WTC11 (cell line): ENCODE measurements around the gene TTC24. TPM values are rescaled to one million over a fixed set of nuclear protein-coding genes. Genes with fewer than 3 reads are reported as not detected.

Experiments
- ATAC-seq: fragments of 200-7000 bp; cut with Tn5 transposase; 2 replicates; pipeline ENCODE4 v1.10.0; 2021; ENCODE audit warnings: mild to moderate bottlenecking, moderate library complexity
- CTCF ChIA-PET: fragments of 300-600 bp; sonication (Branson Sonifier 250); formaldehyde crosslinking; loops from one replicate; lab custom pipeline; 2021; ENCODE audit warnings: antibody characterized with exemption; lab: Charles Lee
- POLR2A ChIA-PET: fragments of 350-600 bp; sonication (Branson Sonifier 250); formaldehyde crosslinking; loops from one replicate; lab custom pipeline; 2021; ENCODE audit warnings: antibody characterized with exemption; lab: Charles Lee
- DNase-seq: peaks from one replicate; pipeline ENCODE4 v3.0.0; 2021; ENCODE audit warnings: low spot score
- H3K27ac Mint-ChIP-seq: 2 replicates; pipeline ENCODE4 v1.8.0; 2021; ENCODE audit warnings: mixed read lengths
- H3K27me3 Mint-ChIP-seq: 2 replicates; pipeline ENCODE4 v1.8.0; 2021; ENCODE audit warnings: low read depth, mild to moderate bottlenecking, moderate library complexity, mixed read lengths
- H3K36me3 Mint-ChIP-seq: 2 replicates; pipeline ENCODE4 v1.8.0; 2021; ENCODE audit warnings: mixed read lengths
- H3K4me1 Mint-ChIP-seq: 2 replicates; pipeline ENCODE4 v1.8.0; 2022; ENCODE audit warnings: mixed read lengths
- H3K4me3 Mint-ChIP-seq: 2 replicates; pipeline ENCODE4 v1.8.0; 2021; ENCODE audit warnings: mild to moderate bottlenecking, moderate library complexity, mixed read lengths
- H3K9me3 Mint-ChIP-seq: 2 replicates; pipeline ENCODE4 v1.8.0; 2021; ENCODE audit warnings: mixed read lengths
- ATF1 ChIP-seq: sonication (generic); formaldehyde crosslinking; IDR thresholded peaks from 2 replicates; pipeline ENCODE4 v1.8.1; 2023; ENCODE audit warnings: mild to moderate bottlenecking, moderate library complexity, missing genetic modification reagents
- CREB1 ChIP-seq: sonication (generic); formaldehyde crosslinking; IDR thresholded peaks from 2 replicates; pipeline ENCODE4 v1.8.0; 2023; ENCODE audit warnings: mild to moderate bottlenecking, missing genetic modification reagents
- EMX1 ChIP-seq: fragments of 250-450 bp; sonication (Bioruptor Pico); IDR thresholded peaks from 2 replicates; pipeline ENCODE4 v1.8.0; 2021; ENCODE audit warnings: mild to moderate bottlenecking
- ETV6 ChIP-seq: sonication (generic); formaldehyde crosslinking; IDR thresholded peaks from 2 replicates; pipeline ENCODE4 v1.8.1; 2022; ENCODE audit warnings: mild to moderate bottlenecking, missing genetic modification reagents
- FOXK1 ChIP-seq: sonication (generic); formaldehyde crosslinking; IDR thresholded peaks from 2 replicates; pipeline ENCODE4 v1.8.0; 2022; ENCODE audit warnings: mild to moderate bottlenecking, moderate library complexity, missing genetic modification reagents
- FOXP1 ChIP-seq: sonication (generic); formaldehyde crosslinking; IDR thresholded peaks from 2 replicates; pipeline ENCODE4 v1.8.0; 2022; ENCODE audit warnings: missing genetic modification reagents, mild to moderate bottlenecking, moderate library complexity, borderline replicate concordance
- GRHL2 ChIP-seq: fragments of 250-450 bp; sonication (Bioruptor Pico); IDR thresholded peaks from 2 replicates; pipeline ENCODE4 v1.8.0; 2022; ENCODE audit warnings: mild to moderate bottlenecking, moderate library complexity; ENCODE audit not compliant: insufficient replicate concordance, severe bottlenecking
- MAX ChIP-seq: sonication (generic); formaldehyde crosslinking; IDR thresholded peaks from 2 replicates; pipeline ENCODE4 v1.8.0; 2022; ENCODE audit warnings: mild to moderate bottlenecking, missing genetic modification reagents
- NFATC4 ChIP-seq: fragments of 250-450 bp; sonication (Bioruptor Pico); IDR thresholded peaks from 2 replicates; pipeline ENCODE4 v1.9.0; 2021; ENCODE audit warnings: mild to moderate bottlenecking
- PREB ChIP-seq: sonication (generic); formaldehyde crosslinking; IDR thresholded peaks from 2 replicates; pipeline ENCODE4 v1.8.1; 2022; ENCODE audit warnings: mild to moderate bottlenecking, missing genetic modification reagents, moderate library complexity, borderline replicate concordance
- RELA ChIP-seq: sonication (generic); formaldehyde crosslinking; IDR thresholded peaks from 2 replicates; pipeline ENCODE4 v1.8.1; 2022; ENCODE audit warnings: missing genetic modification reagents, mild to moderate bottlenecking, borderline replicate concordance
- TEAD4 ChIP-seq: sonication (generic); formaldehyde crosslinking; IDR thresholded peaks from 2 replicates; pipeline ENCODE4 v1.8.0; 2022; ENCODE audit warnings: mild to moderate bottlenecking, missing genetic modification reagents
- TP53 ChIP-seq: sonication (generic); formaldehyde crosslinking; IDR thresholded peaks from 2 replicates; pipeline ENCODE4 v1.8.1; 2023; ENCODE audit warnings: mild to moderate bottlenecking, missing genetic modification reagents
- USF1 ChIP-seq: sonication (generic); formaldehyde crosslinking; IDR thresholded peaks from 2 replicates; pipeline ENCODE4 v1.8.0; 2022; ENCODE audit warnings: mild to moderate bottlenecking, missing genetic modification reagents
- ZNF138 ChIP-seq: sonication (generic); formaldehyde crosslinking; conservative IDR thresholded peaks from 2 replicates; pipeline ENCODE4 v1.8.1; 2022; ENCODE audit warnings: mild to moderate bottlenecking, moderate library complexity, missing genetic modification reagents
- ZNF219 ChIP-seq: sonication (generic); formaldehyde crosslinking; IDR thresholded peaks from 2 replicates; pipeline ENCODE4 v1.8.0; 2023; ENCODE audit warnings: missing genetic modification reagents, mild to moderate bottlenecking, borderline replicate concordance
- ZNF232 ChIP-seq: sonication (generic); formaldehyde crosslinking; IDR thresholded peaks from 2 replicates; pipeline ENCODE4 v1.8.0; 2022; ENCODE audit warnings: mild to moderate bottlenecking, missing genetic modification reagents
- ZNF396 ChIP-seq: fragments of 250-450 bp; sonication (Bioruptor Pico); IDR thresholded peaks from 2 replicates; pipeline ENCODE4 v1.8.0; 2021; ENCODE audit warnings: mild to moderate bottlenecking, moderate library complexity, borderline replicate concordance
- ZNF416 ChIP-seq: fragments of 250-450 bp; sonication (Bioruptor Pico); IDR thresholded peaks from 2 replicates; pipeline ENCODE4 v1.9.0; 2021; ENCODE audit warnings: mild to moderate bottlenecking, inconsistent platforms
- total RNA-seq: library from RNA; stranded (reverse); gene quantifications from 3 replicates; pipeline ENCODE4 v1.2.3, GENCODE V29; 2021
- TF ChIP-seq, protein P1 (sequence below): fragments of 250-450 bp; sonication (Bioruptor Pico); IDR thresholded peaks from 2 replicates; pipeline ENCODE4 v1.9.0; 2021; ENCODE audit warnings: mild to moderate bottlenecking
- TF ChIP-seq, protein P2 (sequence below): fragments of 250-450 bp; sonication (Bioruptor Pico); IDR thresholded peaks from 2 replicates; pipeline ENCODE4 v2.1.2; 2022; ENCODE audit warnings: mild to moderate bottlenecking, moderate library complexity
- TF ChIP-seq, protein P3 (sequence below): sonication (generic); formaldehyde crosslinking; IDR thresholded peaks from 2 replicates; pipeline ENCODE4 v1.8.1; 2022; ENCODE audit warnings: low read depth, mild to moderate bottlenecking, moderate library complexity, missing genetic modification reagents, borderline replicate concordance

TTC24 gene
- total RNA-seq, 1 experiment from 2014 or later = 0.20 TPM

DNA sequence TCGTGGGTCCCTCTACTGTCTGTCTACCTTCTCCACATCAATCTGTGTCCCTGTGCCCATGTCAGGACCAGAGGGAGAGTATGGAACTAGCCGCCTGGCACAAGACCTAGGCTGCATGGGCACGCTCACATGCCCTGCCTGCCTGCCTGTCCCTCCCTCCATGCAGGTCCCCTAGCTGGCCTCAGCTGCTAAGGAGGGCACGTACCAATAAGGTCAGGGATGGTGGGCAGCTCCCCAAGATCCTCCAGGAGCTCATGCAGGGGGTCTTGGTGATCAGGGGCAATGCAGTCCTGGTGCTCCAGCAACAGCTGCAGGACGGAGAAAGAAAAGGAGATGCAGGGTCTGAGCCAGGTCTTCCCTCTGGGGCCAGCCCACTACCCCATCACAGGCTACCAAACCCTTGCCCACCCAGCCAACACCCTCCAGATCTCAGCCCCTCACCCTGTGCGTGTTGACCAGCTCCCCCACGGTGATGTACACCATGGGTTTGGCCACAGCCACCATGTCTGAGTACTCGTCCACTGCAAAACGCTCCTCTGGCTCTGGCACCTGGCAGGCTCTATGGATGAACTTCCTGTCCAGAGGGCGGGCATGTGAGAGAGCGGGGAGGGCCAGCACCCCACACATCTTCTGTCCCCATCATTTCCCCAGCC lies 45.8 kb upstream of the TTC24 start:
- Mint-ChIP-seq H3K4me1 (peaks cover 2% of the 10 kb centered on the region; the same call in 1 of the 2 replicates), H3K4me3 (no peak overlapping the region), H3K27me3 (no peaks in the 10 kb centered on the region), H3K36me3 (peaks cover 36% of the 10 kb centered on the region), H3K9me3 (no peaks in the 10 kb centered on the region), H3K27ac (no peak overlapping the region)
- POLR2A ChIA-PET = no interaction called here
- CTCF ChIA-PET = interaction anchor here (1.9 to 2.2 kb wide), 2 partner anchors 45 to 53 kb away, joined by 4 to 18 read pairs; no protein-coding TSS in a partner anchor
- ATAC-seq (no peak), DNase-seq (no peak)
- TF ChIP-seq GRHL2 (CRISPR knock-in tag) (no peak), CREB1 (CRISPR knock-in tag) (no peak)

- CTCF ChIA-PET = interaction anchor here (0.9 to 1.8 kb wide), 3 partner anchors 18 to 54 kb away, joined by 3 to 9 read pairs (median 3); no protein-coding TSS in a partner anchor
- DNase-seq = no peak
- no peaks in the 10 kb centered on the region for H3K9me3 Mint-ChIP-seq
- TF ChIP-seq ETV6 = no peak
- no peak for TF ChIP-seq FOXK1 (CRISPR knock-in tag)
- TF ChIP-seq, protein P1, sequence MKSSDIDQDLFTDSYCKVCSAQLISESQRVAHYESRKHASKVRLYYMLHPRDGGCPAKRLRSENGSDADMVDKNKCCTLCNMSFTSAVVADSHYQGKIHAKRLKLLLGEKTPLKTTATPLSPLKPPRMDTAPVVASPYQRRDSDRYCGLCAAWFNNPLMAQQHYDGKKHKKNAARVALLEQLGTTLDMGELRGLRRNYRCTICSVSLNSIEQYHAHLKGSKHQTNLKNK (CRISPR knock-in tag) = no peak
- TF ChIP-seq, protein P2, sequence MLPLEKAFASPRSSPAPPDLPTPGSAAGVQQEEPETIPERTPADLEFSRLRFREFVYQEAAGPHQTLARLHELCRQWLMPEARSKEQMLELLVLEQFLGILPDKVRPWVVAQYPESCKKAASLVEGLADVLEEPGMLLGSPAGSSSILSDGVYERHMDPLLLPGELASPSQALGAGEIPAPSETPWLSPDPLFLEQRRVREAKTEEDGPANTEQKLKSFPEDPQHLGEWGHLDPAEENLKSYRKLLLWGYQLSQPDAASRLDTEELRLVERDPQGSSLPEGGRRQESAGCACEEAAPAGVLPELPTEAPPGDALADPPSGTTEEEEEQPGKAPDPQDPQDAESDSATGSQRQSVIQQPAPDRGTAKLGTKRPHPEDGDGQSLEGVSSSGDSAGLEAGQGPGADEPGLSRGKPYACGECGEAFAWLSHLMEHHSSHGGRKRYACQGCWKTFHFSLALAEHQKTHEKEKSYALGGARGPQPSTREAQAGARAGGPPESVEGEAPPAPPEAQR (CRISPR knock-in tag) = no peak
- no peak for TF ChIP-seq PREB
- TF ChIP-seq EMX1 (CRISPR knock-in tag) = no peak
- TF ChIP-seq, protein P3, sequence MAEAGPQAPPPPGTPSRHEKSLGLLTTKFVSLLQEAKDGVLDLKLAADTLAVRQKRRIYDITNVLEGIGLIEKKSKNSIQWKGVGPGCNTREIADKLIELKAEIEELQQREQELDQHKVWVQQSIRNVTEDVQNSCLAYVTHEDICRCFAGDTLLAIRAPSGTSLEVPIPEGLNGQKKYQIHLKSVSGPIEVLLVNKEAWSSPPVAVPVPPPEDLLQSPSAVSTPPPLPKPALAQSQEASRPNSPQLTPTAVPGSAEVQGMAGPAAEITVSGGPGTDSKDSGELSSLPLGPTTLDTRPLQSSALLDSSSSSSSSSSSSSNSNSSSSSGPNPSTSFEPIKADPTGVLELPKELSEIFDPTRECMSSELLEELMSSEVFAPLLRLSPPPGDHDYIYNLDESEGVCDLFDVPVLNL (CRISPR knock-in tag) = no peak
- no peak for TF ChIP-seq ZNF232 (CRISPR knock-in tag)
- TF ChIP-seq FOXP1 (CRISPR knock-in tag) = no peak
- no peak for TF ChIP-seq ZNF219 (CRISPR knock-in tag)
- TF ChIP-seq NFATC4 (CRISPR knock-in tag) = no peak
- TF ChIP-seq ZNF416 (CRISPR knock-in tag) = no peak
- TF ChIP-seq ZNF138 (CRISPR knock-in tag) = no peak
- no peak for TF ChIP-seq RELA (CRISPR knock-in tag)
- no peak for TF ChIP-seq ZNF396 (CRISPR knock-in tag)
- TF ChIP-seq ATF1 = no peak
- no peak for TF ChIP-seq MAX (CRISPR knock-in tag)
- no peak for TF ChIP-seq USF1 (CRISPR knock-in tag)
- TF ChIP-seq TP53 (CRISPR knock-in tag) = no peak
- TF ChIP-seq TEAD4 = no peak
- TF ChIP-seq, all 79 proteins: peak for 0
- H3K27ac Mint-ChIP-seq = no peak overlapping the region
- peaks cover 9% of the 10 kb centered on the region; the same call in 1 of the 2 replicates for H3K4me1 Mint-ChIP-seq
- no peak overlapping the region for H3K4me3 Mint-ChIP-seq
- peaks cover 37% of the 10 kb centered on the region for H3K36me3 Mint-ChIP-seq
- no peaks in the 10 kb centered on the region for H3K27me3 Mint-ChIP-seq
- no peak for ATAC-seq
- POLR2A ChIA-PET = no interaction called here
Measured at GRCh38 chr1:156534424-156535060, 45.0 kb upstream of the TTC24 start.
